Stimulated activated CD8-positive, alpha-beta memory T cell treated with anti-CD3 and anti-CD28 coated beads, Interleukin-4, amount 100 ng/mL, for 48 hours (primary cell): ENCODE results near the gene BTN1A1.
"Not testable (repeated sequence)": the region's sequence is repeated elsewhere in the genome, so short reads cannot be mapped to it uniquely, and the experiment has no call there.

Source experiments
- DNase-seq: peaks from one replicate; pipeline ENCODE4 v3.0.0-alpha.2; 2020

Gene BTN1A1

DNA sequence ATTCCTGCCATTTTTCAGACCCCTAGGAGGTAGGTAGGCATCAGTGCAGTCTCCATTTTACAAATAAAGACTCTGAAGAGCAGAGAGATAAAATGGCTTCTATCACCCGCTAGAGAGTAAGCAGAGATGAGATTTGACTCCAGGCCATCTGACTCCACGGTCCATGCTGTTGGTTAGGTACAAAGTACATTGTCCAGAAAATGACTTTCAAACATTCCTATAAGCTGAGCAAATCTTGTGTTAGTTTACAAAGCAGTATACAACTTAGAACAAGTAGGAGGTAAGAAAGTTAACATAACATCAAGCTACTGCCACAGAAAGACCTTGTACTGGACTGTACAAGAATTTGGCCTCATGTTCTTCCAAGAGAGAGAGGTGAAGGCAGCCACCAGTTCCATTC lies 14.9 kb downstream of the BTN1A1 start:
- no peak for DNase-seq

DNA sequence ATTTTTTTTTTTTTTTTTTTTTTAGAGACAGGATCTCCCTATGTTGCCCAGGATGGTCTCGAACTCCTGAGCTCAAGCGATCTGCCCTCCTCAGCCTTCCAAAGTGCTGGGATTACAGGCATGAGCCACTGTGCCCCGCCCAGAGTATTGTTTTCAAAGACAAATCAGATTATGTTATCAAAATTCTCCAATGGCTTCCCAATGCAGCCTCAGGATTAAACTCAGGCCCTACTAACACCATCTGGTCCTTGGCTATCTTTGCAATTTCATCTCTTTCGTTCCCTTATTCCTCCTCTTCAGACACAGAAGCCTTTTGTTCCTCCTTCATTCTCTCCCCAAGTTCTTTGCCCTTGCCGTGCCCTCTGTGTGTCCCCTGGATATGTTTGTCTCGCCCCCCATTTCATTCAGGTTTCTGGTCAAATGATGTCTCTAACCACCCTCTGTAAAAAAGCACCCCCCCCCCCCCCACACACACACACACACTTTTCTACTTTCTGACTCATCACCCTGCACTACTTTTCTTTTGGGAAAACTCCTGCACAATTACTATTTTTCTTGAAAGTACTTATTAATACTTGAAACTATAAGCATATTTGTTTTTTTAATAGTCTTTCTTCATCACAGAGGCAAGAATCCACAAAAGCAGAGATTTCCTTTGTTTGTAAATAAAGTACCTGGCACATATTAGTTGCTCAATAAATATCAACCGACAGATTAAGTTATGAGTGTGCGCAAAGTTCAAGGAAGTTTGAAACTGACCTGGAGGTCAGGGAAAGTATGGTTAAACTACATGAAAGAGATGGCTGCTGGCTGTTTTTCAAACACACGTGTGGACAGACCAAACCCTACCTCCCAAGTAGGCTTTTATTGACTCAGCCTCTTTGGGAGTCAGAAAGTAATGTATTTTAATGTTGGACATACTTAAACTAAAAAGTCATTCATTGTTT lies 16.7 kb downstream of the BTN1A1 start:
- no peak for DNase-seq

DNA sequence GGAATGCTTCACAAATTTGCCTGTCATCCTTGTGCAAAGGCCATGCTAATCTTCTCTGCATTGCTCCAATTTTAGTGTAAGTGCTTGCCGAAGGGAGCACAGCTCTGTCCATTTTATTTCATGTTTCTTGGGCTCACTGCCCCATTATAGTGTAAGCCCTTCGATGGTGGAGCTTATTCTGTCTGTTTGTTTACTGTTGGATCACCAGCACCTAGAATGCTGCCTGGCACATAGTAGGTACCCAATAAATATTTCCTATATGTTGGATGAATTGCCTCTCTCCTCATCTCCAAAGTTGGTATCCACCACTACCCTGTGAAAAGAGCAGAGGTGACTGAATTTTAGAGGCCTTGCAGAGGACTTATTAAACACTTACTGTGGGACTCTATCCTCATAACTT lies 19.3 kb downstream of the BTN1A1 start:
- DNase-seq: no peak

DNA sequence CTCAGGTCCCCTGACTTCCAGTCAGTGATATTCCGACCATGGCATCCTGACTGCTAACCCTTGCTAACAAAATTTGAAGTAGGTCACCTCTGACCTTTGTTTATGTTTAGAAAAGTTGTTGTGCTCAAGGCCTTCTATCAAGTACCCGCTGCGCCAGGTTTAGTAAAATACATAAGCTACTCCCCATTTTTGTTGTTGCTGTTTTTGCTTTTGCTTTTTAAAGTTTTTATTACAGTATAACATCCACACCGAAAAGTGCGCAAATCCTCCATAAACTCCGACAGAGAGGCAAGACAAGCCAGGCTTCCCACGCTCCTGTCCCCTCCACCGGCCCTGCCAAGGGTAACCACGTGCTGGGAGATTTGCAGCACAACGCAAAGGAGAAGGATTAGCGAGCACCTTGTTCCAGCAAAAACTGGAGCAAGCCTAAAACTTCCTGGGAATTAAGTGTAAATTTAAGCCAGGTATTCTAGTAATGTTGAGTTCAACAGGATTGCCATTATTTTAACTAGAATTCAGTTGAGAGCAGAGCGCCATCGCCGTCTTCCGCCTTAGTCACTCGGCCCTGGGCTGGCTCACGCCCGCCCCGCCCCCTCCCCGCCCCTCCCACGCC lies 20.2 kb downstream of the BTN1A1 start:
- peak; percentile 57 for DNase-seq

DNA sequence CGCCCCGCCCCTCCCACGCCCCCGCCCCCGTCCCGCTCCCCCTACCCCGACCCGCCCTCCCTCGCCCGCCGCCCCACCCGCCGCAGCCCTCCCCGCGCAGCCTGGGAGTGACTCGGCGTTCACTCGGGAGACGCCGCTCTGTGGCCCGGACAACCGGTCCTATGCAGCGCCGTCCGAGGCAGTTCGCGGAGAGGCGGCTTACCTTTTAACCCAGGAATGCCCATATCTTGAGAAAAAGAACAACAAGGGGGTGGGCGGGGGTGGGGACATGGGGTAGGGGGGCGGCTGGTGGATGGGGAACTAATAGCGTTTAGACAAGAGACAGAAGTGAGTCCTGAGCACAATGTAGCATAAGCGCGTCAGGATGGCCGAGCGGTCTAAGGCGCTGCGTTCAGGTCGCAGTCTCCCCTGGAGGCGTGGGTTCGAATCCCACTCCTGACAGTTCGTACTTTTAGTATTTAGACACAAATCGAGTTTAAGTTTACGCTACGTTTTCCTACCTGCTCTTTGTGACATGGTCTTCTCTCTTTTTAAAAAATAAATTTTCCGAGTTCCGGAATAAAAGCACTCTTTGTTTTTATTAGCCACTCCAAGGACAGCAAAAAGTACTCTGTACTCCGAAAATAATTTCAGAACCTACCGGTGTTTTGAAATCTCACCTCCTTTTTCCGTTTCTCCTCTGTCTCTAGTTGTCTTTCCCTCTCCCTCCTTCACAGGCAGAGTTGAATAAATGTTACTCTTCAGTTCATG lies 20.9 kb downstream of the BTN1A1 start:
- DNase-seq: peak; percentile 92

DNA sequence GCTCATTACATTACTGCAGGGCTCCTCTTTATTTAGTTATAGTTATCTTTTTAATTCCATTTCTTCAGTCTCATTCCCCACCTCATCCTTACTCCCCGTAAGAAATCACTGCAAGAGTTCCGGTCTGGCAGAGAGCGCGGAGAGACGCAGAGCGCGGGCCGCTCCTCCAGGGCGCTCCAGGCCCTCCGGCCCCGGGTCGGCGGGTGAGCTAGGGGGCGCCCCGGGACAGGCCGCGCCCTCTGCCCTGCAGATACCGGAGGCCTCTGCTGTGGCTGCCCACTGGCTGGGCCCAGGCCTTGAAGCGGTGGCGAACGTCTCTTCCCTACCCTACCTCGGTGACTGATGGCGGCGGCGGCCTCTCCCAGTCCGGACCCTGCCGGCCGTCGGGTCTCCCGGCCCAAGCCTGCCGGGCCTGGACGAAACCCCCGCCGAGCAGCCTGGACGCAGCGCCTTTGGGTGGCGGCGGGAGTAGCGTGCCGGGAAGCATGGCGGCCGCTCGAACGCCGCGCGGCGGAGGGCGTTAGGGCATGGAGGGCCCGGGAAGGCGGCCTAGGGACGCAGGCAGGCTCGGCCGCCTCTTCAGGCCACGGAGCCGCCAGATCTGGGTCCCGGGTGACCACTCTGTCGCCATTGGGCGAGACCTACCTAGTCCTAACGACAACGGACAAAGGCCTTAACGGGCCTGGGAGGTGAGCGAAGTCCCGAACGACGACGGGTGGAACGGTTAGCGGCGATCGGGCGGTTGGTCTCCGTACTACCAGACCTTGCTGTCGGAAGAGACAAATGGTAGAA lies 21.7 kb downstream of the BTN1A1 start:
- DNase-seq: peak; percentile 80

DNA sequence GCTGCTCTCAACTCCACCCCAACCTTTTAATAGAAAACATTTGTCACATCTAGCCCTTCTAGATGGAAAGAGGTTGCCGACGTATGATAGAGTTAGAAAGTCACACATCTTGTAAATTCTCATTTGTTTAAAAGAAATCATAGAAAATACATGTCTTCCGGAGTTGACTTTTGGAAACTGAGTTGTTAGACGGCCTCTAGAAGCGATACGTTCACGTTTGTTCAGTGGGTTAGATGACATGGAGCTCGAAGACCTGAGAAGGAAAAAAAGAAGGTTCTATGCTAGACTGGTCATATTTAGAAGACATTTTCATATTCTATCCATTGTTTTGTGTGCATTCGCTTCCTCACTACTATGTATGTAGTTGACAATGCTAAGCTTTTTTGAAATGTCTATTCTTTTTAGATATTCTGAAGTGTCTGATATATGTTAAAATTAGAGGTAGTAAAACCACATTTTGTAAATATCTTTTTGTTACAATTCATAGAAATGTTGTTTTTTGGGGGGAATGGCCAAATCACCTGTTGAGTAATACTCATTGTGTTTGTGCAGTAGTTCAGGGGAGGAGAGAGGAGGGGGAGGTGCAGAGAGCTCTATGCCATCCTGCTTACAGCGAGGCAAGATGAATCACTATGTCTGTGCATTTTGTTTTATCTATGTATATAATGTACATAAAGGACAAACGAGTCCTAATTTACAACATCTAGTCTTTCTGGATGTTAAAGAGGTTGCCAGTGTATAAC lies 22.6 kb downstream of the BTN1A1 start:
- not testable (repeated sequence) for DNase-seq

DNA sequence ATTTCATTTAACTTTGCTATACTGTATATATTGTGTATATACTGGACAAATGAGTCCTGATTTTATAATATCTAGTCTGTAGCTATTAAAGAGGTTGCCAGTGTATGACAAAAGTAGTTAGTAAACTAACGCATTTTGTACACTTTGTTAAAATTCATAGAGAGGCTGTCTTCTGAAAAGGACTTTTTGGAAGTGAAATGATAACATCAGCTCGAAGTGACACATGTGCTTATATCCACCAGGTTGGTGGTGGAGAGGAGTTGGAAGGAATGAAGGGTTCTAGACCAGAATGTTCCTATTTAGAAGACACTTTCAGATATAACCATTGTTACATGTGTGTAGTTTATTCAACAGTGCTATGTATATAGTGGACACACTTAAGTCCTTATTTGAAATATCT lies 24.2 kb downstream of the BTN1A1 start:
- not testable (repeated sequence) for DNase-seq

DNA sequence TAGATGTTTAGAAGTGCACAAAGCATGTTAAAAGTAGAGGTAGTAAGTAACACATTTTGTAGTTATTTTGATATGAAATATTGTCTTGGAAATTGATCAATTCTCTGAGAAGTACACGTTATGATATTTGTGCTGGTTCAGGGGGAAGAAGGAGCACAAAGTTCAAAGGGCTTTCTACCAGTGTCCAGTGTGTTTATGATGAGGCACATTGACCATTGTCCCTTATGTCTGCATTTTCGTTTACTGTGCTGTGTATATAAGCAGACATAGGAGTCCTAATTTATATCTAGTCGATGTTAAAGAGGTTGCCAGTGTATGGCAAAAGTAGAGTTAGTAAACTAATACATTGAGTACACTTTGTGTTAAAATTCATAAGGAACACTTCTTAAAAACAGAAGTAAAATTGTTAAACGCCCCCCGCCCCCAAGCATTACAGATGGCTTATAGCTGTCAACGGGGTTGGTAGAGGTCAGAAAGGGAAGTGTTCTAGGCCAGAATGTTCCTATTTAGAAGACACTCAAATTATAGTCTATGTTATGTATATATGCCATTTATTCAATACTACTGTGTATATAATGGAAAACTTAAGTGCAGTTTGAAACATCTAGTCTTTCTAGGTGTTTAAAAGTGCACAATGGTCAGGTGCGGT lies 24.7 kb downstream of the BTN1A1 start:
- DNase-seq: no peak

DNA sequence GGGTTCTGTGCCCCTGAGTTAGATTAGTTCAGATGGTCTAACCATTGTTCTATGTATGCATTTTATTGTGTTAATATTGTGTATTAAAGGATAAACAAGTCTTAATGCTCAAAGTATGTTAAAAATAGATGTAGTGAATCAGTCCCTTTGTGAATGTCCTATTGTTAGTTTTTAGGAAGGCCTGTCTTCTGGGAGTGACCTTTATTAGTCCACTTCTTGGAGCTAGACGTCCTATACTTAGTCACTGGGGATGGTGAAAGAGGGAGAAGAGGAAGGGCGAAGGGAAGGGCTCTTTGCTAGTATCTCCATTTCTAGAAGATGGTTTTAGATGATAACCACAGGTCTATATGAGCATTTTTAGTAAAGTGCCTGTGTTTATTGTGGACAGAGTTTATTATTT lies 25.7 kb downstream of the BTN1A1 start:
- DNase-seq: no peak

DNA sequence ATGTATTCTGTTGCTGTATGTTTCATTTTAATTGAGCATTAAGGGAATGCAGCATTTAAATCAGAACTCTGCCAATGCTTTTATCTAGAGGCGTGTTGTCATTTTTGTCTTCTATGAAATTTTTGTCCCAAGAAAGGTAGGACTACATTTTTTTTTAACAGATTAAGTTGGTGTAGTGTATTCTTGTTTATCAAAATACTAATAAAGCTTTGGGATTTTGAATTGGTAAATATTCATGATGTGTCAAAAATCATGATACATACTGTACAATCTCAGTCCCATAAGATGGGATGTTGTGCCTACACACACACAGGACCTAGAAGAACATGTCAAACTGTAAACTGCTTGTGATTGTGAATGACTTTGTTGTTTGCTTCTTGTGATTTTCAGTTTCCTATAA lies 26.8 kb downstream of the BTN1A1 start:
- no peak for DNase-seq

DNA sequence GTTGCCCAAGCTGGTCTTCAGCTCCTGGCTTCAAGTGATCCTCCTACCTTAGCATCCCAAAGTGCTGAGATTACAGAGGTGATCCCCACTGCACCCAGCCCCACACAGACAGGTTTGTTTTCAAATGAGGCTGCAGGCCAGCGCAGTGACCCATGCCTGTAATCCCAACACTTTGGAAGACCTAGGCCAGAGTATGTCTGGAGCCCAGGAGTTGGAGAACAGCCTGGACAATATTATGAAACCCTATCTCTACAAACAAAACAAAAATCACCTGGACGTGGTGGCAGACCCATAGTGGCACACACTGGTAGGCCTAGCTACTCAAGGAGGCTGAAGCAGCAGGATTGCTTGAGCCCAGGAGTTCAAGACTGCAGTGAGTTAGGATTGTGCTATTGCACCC lies 30.1 kb downstream of the BTN1A1 start:
- no peak for DNase-seq

DNA sequence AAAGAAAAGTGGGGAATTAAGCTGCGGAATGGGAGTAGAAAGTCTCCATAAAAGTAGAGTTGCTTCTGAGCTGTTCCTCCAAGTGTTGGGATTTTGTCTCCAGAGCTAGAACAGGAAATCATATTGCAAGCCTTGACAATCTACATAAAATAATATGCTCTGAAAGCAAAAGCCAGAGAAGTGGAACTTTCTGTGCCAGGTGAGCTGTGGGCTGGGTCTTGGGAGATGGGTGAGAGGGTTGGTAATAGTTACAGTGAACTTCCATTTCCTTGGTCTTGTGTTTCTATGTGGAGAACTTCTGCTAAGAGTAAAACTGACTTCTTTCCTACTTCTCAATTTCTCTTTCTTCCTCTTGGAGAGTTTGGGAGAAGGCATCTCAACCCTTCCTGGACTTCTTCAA lies 31.8 kb downstream of the BTN1A1 start:
- no peak for DNase-seq

DNA sequence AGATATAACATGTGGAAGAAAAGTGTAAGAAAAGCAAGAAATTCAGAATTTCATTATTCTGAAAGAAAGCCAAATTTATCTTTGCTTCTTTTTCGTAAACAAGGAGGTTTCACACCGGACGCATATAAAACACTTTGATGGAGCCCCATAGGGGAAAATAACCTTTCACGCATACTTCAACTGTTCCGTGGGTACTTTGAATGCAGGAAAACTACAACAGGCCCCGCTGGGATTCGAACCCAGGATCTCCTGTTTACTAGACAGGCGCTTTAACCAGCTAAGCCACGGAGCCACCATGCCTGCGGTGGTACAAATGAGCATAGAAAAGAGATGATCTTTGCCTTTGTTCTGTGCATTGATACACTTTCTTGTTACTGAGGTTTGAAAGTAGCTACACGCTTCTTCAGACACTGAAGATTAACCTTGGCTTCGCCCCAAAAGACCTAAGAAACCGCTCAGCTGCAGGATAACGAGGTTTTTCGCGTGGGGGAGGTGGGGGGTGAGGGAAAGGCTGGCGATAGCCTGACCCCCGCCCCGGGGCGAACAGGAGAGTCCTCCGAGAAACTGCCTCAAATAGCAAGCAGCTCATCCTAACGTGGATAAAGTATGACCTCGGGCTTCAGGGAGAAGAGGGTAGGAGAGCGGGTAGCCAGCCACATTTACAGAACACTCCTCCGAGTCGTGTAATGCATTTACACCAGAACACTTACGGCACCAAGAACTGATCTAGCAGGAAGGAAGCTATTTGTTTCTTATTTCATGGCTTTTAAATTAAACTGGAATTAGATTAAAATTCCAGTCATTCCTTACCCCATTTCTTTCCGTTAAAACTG lies 32.8 kb downstream of the BTN1A1 start:
- peak; percentile 99 for DNase-seq

DNA sequence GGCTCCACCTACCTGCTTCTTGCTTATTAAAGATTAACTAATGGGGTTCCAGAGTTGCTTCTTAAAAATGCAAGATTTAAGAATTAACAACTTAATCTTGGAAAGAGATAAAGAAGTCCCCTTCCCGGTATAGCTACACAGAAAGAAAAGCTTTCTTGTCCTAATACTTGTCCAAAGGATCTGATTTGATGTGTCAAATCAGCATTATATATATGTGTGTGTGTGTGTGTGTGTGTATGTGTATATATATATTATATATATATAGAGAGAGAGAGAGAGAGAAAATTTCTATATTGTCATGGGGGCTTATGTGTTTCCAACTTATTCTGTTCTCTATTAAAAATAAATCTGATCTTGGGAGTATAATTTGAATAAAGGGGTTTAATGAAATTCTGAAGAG lies 33.4 kb downstream of the BTN1A1 start:
- DNase-seq: no peak

DNA sequence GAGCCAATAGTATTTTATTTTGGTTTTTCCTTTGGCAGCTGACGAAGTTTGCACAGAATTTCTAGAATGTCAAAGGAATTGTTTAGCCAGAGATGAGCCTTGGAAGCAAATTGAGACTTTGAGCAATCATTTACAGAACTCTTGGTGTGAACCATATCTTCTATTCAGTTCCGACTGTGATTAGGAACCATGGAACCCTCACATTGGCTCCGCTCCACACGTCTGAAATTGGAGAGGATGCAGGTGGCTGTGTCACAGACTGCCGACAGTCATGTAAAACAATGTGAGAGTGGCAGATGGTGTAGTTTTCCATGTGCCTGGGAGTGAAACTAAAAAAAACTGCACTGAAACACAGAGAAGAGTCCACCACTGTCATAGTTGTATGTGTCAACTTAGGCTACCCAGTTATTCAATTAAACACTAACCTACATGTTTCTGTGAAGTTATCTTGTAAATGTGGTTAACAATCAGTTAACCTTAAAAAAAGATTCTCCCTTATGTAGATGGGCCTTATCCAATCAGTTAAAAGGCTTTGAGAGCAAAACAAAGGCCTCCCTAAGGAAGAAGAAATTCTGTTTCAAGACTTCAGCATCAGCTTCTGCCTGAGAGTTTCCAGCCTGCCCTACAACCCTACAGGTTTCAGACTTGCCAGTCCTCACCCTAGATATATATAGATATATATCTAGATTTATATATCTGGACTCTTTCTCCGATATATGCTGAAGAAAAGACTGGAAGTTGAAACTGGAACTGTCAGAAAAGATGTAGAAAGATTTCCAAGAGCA lies 34.8 kb downstream of the BTN1A1 start:
- DNase-seq: no peak

DNA sequence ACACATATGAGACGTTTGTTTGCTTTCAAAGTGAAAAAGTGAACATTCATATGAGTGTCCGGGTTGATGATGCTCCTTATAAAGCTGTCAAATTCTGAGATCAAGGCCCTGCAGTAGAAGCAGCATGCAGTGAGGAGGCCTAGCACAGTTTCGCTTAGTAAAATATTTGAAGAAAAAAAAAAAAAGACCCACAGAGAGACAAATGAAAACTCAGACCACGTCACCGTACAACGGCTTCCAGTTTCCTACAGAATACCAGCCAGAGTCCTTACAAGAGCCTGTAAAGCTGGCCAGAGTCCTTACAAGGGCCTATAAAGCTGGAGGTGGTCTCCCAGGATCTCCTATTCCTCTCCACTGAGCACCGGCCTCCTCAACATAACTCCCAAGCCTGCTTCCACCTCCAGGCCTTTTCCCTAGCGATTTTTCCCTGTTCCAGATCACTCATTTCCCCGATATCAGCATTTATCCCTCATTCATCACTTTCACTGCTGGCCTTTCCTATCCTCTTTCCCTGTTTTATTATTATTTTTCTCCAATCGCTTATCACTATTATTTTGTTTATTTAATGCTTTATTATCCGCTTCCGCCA lies 36.6 kb downstream of the BTN1A1 start:
- DNase-seq: peak; percentile 52

DNA sequence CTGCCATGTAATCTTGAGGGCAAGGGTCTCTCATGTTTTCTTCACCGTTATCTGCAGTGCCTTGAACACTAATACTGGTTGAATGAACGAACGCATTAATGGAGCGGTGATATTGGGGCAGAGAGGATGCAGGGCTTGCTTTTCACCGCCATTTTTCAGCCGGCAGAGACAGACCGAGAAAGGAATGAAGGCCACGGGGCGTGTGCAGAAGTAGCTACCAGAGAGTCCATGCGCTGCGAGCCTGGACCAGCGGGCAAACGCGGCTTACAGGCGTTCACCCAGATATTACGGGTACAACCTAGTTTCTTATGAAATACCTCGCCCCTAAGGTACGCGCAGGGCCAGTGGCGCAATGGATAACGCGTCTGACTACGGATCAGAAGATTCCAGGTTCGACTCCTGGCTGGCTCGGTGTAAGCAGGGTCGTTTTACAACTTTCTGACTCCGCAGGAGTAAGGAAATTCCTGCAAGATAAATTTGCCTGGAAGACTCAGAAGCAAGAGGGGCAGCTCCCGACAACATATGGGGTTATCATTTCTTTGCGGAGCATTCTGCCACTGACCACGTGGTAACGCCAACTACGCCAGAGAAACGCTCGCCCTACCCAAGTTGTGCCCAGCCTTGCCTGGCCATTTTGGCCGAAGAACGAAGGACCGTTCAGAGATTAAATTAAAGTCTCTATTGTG lies 37.2 kb downstream of the BTN1A1 start:
- peak; percentile 96 for DNase-seq
